OCI-LY7 (cell line): ENCODE results near the gene PFKP. TPM values are rescaled to one million over a fixed set of nuclear protein-coding genes. Genes with fewer than 3 reads are reported as not detected.

Source experiments
- BruUV-seq: library from RNA; stranded (reverse); fragments of 400-500 nt; replicated peaks from 2 replicates; lab custom pipeline; 2021; lab: Mats Ljungman, UMichigan
- CTCF ChIA-PET: fragments of 300-600 bp; sonication (Branson Sonifier 250); formaldehyde crosslinking; loops from one replicate; lab custom pipeline; 2022; ENCODE audit warnings: antibody characterized with exemption; ENCODE audit not compliant: unreplicated experiment; lab: Charles Lee
- POLR2A ChIA-PET: fragments of 300-600 bp; sonication (Branson Sonifier 250); formaldehyde crosslinking; loops from one replicate; lab custom pipeline; 2022; ENCODE audit warnings: antibody characterized with exemption; lab: Charles Lee
- DNase-seq: peaks from one replicate; pipeline ENCODE4 v3.0.0-alpha.2; 2015; ENCODE audit warnings: low spot score
- H2AFZ ChIP-seq: fragments of 200-600 bp; sonication (generic), shearing (Covaris generic); 2 replicates; pipeline ENCODE4 v1.6.1; 2014; ENCODE audit warnings: mild to moderate bottlenecking, antibody characterized with exemption, low read length, moderate library complexity
- H3K27ac ChIP-seq: fragments of 200-600 bp; sonication (generic); 2 replicates; pipeline ENCODE4 v1.5.1; 2014; ENCODE audit warnings: mixed run types, low read depth, mild to moderate bottlenecking, moderate library complexity, low read length, inconsistent platforms; ENCODE audit not compliant: poor library complexity, severe bottlenecking
- H3K36me3 ChIP-seq: fragments of 200-600 bp; sonication (generic); 2 replicates; pipeline ENCODE4 v1.6.1; 2014; ENCODE audit warnings: mild to moderate bottlenecking, antibody characterized with exemption, low read length, moderate library complexity, mixed read lengths; ENCODE audit not compliant: insufficient read depth
- H3K4me1 ChIP-seq: fragments of 200-600 bp; sonication (generic); 2 replicates; pipeline ENCODE4 v1.5.1; 2014; ENCODE audit warnings: mild to moderate bottlenecking, low read length; ENCODE audit not compliant: insufficient read depth, poor library complexity, severe bottlenecking
- H3K4me2 ChIP-seq: fragments of 200-600 bp; sonication (generic); 2 replicates; pipeline ENCODE4 v1.6.1; 2014; ENCODE audit warnings: mild to moderate bottlenecking, low read length
- H3K4me3 ChIP-seq: fragments of 200-600 bp; sonication (generic); 2 replicates; pipeline ENCODE4 v1.5.1; 2014; ENCODE audit warnings: mild to moderate bottlenecking, low read depth, low read length; ENCODE audit not compliant: poor library complexity, severe bottlenecking
- H3K79me2 ChIP-seq: fragments of 200-600 bp; sonication (generic); 2 replicates; pipeline ENCODE4 v1.6.1; 2016; ENCODE audit warnings: low read depth, mild to moderate bottlenecking, low read length, moderate library complexity, mixed read lengths; ENCODE audit not compliant: insufficient read depth
- H3K9me2 ChIP-seq: fragments of 200-600 bp; sonication (generic); 2 replicates; pipeline ENCODE4 v1.6.1; 2016; ENCODE audit warnings: mild to moderate bottlenecking, low read length, mixed read lengths; ENCODE audit not compliant: insufficient read depth
- H3K9me3 ChIP-seq: fragments of 200-600 bp; sonication (generic); 2 replicates; pipeline ENCODE4 v1.6.1; 2014; ENCODE audit warnings: mild to moderate bottlenecking, mixed run types, low read length, mixed read lengths
- H4K20me1 ChIP-seq: fragments of 200-600 bp; sonication (generic); 2 replicates; pipeline ENCODE4 v1.6.1; 2014; ENCODE audit warnings: mild to moderate bottlenecking, antibody characterized with exemption, low read length, moderate library complexity, mixed read lengths; ENCODE audit not compliant: insufficient read depth
- EZH2phosphoT487 ChIP-seq: fragments of 200-600 bp; sonication (generic); IDR thresholded peaks from 2 replicates; pipeline ENCODE4 v1.6.1; 2018; ENCODE audit warnings: low read depth, borderline replicate concordance, mild to moderate bottlenecking, mixed run types, antibody characterized with exemption, low read length, moderate library complexity, mixed read lengths
- intact Hi-C: fragments of 100-400 bp; cut with micrococcal nuclease; formaldehyde crosslinking; loops from one replicate; pipeline ENCODE4 v1.10.0; 2022; ENCODE audit not compliant: unreplicated experiment
- total RNA-seq, 2 experiments: library from RNA; depleted of rRNA in 1 of 2; stranded (reverse); fragments of >200 nt in 1 of 2; shearing (Covaris generic) in 1 of 2; gene quantifications; 2 replicates each; pipeline ENCODE4 v1.2.3, GENCODE V29; 2014 to 2022
- TF ChIP-seq, protein P1 (sequence below): fragments of 200-600 bp; sonication (generic); conservative IDR thresholded peaks from 2 replicates; pipeline ENCODE4 v1.5.1; 2014; ENCODE audit warnings: mild to moderate bottlenecking, antibody characterized with exemption, low read length, moderate library complexity, mixed read lengths

Gene PFKP
- total RNA-seq, 2 experiments from 2014 or later: 85.4 to 154 TPM

GRCh38 chr10:3102720-3103427 lies 35.5 kb downstream of the PFKP start:
- TF ChIP-seq, protein P1, sequence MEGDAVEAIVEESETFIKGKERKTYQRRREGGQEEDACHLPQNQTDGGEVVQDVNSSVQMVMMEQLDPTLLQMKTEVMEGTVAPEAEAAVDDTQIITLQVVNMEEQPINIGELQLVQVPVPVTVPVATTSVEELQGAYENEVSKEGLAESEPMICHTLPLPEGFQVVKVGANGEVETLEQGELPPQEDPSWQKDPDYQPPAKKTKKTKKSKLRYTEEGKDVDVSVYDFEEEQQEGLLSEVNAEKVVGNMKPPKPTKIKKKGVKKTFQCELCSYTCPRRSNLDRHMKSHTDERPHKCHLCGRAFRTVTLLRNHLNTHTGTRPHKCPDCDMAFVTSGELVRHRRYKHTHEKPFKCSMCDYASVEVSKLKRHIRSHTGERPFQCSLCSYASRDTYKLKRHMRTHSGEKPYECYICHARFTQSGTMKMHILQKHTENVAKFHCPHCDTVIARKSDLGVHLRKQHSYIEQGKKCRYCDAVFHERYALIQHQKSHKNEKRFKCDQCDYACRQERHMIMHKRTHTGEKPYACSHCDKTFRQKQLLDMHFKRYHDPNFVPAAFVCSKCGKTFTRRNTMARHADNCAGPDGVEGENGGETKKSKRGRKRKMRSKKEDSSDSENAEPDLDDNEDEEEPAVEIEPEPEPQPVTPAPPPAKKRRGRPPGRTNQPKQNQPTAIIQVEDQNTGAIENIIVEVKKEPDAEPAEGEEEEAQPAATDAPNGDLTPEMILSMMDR: no peak
- TF ChIP-seq EZH2phosphoT487: no peak
- H3K4me3 ChIP-seq: no peak overlapping the region
- H3K36me3 ChIP-seq: peaks cover 84% of the 10 kb centered on the region
- H3K9me3 ChIP-seq: no peaks in the 10 kb centered on the region
- no TSS peak for BruUV-seq
- no peaks in the 10 kb centered on the region for H4K20me1 ChIP-seq
- intact Hi-C loops: no loop called here
- no peak overlapping the region for H3K4me2 ChIP-seq
- H3K27ac ChIP-seq: no peak overlapping the region
- no peak for DNase-seq
- H3K9me2 ChIP-seq: no peaks in the 10 kb centered on the region
- ChIA-PET CTCF (interaction anchor here (0.5 kb wide), 1 partner anchor 70 kb away, joined by 3 read pairs; no protein-coding TSS in a partner anchor), POLR2A (no interaction called here)
- no peak overlapping the region for H2AFZ ChIP-seq
- H3K79me2 ChIP-seq: peaks cover under 1% of the 10 kb centered on the region; the same call in 1 of the 2 replicates
- H3K4me1 ChIP-seq: no peaks in the 10 kb centered on the region

DNA sequence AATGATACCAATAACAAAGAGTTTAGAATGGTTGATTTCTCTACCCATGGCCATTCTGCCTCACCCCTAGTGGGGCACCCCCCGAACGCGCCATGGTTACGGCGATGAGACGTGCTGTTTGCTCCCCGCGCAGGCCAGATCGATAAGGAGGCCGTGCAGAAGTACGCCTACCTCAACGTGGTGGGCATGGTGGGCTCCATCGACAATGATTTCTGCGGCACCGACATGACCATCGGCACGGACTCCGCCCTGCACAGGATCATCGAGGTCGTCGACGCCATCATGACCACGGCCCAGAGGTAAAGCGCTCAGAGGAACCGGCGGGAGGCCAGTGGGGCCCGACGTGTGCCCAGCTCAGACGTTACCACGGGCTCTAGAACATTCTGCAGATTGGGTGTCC lies 36.3 kb downstream of the PFKP start:
- Histone ChIP-seq H3K9me3 (no peaks in the 10 kb centered on the region), H3K36me3 (peaks cover 85% of the 10 kb centered on the region), H3K27ac (no peak overlapping the region), H4K20me1 (no peaks in the 10 kb centered on the region), H3K4me2 (no peak overlapping the region), H2AFZ (no peak overlapping the region), H3K79me2 (no peaks in the 10 kb centered on the region), H3K9me2 (no peaks in the 10 kb centered on the region), H3K4me3 (no peak overlapping the region), H3K4me1 (no peaks in the 10 kb centered on the region)
- ChIA-PET POLR2A (no interaction called here), CTCF (no interaction called here)
- no TSS peak for BruUV-seq
- DNase-seq: no peak
- TF ChIP-seq, protein P1: no peak
- TF ChIP-seq EZH2phosphoT487: no peak
- intact Hi-C loops: no loop called here

- Histone ChIP-seq H3K36me3 (peaks cover 85% of the 10 kb centered on the region), H3K4me2 (no peak overlapping the region), H3K9me2 (no peaks in the 10 kb centered on the region), H3K9me3 (no peaks in the 10 kb centered on the region), H4K20me1 (no peaks in the 10 kb centered on the region), H3K4me1 (no peaks in the 10 kb centered on the region), H2AFZ (no peak overlapping the region), H3K79me2 (no peaks in the 10 kb centered on the region), H3K27ac (no peak overlapping the region), H3K4me3 (no peak overlapping the region)
- no peak for DNase-seq
- POLR2A ChIA-PET: no interaction called here
- no peak for TF ChIP-seq EZH2phosphoT487
- TF ChIP-seq, protein P1: no peak
- BruUV-seq: no TSS peak
- intact Hi-C loops: no loop called here
- CTCF ChIA-PET: no interaction called here
Measured at GRCh38 chr10:3104251-3104918, 37.0 kb downstream of the PFKP start.
